Progenitor cell of endocrine pancreas (in vitro differentiated cells): ENCODE data around the gene RPP14. TPM values are rescaled to one million over a fixed set of nuclear protein-coding genes. Genes with fewer than 3 reads are reported as not detected.
A peak's percentile ranks its signal among the peaks of the same experiment; 100 is the strongest.
"Not testable (repeated sequence)": the region's sequence is repeated elsewhere in the genome, so short reads cannot be mapped to it uniquely, and the experiment has no call there.

Source experiments
- DNase-seq: peaks from one replicate; pipeline ENCODE4 v3.0.0; 2021; ENCODE audit warnings: low spot score; ENCODE audit not compliant: unreplicated experiment
- H3K27ac Mint-ChIP-seq: 2 replicates; pipeline ENCODE4 v1.8.0; 2021; ENCODE audit warnings: mild to moderate bottlenecking, moderate library complexity, mixed read lengths
- H3K27me3 Mint-ChIP-seq: 2 replicates; pipeline ENCODE4 v1.8.0; 2021; ENCODE audit warnings: mixed read lengths
- H3K36me3 Mint-ChIP-seq: 2 replicates; pipeline ENCODE4 v1.8.0; 2022; ENCODE audit warnings: mixed read lengths; ENCODE audit not compliant: insufficient read depth
- H3K4me1 Mint-ChIP-seq: 2 replicates; pipeline ENCODE4 v1.8.0; 2021; ENCODE audit warnings: low read depth, mixed read lengths
- H3K4me3 Mint-ChIP-seq: 2 replicates; pipeline ENCODE4 v1.8.0; 2021; ENCODE audit warnings: low read depth, mild to moderate bottlenecking, moderate library complexity, mixed read lengths
- H3K9me3 Mint-ChIP-seq: 2 replicates; pipeline ENCODE4 v1.8.0; 2021; ENCODE audit warnings: low read depth, mixed read lengths
- total RNA-seq: library from RNA; stranded (reverse); gene quantifications from 2 replicates; pipeline ENCODE4 v1.2.1, GENCODE V29; 2021
- TF ChIP-seq, protein P1 (sequence below): fragments of 200-600 bp; sonication (generic); IDR thresholded peaks from one replicate; pipeline ENCODE4 v1.5.0; 2021; ENCODE audit warnings: antibody characterized with exemption, mild to moderate bottlenecking; ENCODE audit not compliant: unreplicated experiment

Gene RPP14
- total RNA-seq, 1 donor from 2014 or later, result 26.0 TPM

DNA sequence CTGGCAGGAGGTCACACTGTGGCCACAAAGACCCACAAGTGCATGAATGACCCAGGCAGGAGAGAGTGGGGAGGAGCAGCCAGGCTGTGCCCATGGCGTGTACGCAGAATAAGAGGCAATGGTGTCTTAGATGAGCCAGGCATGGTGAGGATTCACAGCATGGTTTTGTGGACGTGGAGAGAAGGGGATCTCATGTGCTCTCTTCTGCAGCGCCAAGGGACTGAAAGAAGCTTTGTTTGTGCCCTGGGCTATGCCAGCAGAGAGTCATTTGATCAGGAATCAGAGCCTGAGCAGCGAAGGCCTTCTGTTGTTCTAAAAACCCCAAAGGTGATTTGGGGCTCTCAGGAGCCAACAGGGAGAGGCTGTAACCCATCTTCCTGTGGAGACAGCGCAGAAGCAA lies 18.7 kb upstream of the RPP14 start:
- TF ChIP-seq, protein P1, sequence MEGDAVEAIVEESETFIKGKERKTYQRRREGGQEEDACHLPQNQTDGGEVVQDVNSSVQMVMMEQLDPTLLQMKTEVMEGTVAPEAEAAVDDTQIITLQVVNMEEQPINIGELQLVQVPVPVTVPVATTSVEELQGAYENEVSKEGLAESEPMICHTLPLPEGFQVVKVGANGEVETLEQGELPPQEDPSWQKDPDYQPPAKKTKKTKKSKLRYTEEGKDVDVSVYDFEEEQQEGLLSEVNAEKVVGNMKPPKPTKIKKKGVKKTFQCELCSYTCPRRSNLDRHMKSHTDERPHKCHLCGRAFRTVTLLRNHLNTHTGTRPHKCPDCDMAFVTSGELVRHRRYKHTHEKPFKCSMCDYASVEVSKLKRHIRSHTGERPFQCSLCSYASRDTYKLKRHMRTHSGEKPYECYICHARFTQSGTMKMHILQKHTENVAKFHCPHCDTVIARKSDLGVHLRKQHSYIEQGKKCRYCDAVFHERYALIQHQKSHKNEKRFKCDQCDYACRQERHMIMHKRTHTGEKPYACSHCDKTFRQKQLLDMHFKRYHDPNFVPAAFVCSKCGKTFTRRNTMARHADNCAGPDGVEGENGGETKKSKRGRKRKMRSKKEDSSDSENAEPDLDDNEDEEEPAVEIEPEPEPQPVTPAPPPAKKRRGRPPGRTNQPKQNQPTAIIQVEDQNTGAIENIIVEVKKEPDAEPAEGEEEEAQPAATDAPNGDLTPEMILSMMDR, result no peak
- Mint-ChIP-seq H3K4me1 (no peaks in the 10 kb centered on the region), H3K27me3 (no peaks in the 10 kb centered on the region), H3K36me3 (peaks cover 8% of the 10 kb centered on the region), H3K4me3 (no peak overlapping the region), H3K27ac (no peak overlapping the region), H3K9me3 (no peaks in the 10 kb centered on the region)
- no peak for DNase-seq

DNA sequence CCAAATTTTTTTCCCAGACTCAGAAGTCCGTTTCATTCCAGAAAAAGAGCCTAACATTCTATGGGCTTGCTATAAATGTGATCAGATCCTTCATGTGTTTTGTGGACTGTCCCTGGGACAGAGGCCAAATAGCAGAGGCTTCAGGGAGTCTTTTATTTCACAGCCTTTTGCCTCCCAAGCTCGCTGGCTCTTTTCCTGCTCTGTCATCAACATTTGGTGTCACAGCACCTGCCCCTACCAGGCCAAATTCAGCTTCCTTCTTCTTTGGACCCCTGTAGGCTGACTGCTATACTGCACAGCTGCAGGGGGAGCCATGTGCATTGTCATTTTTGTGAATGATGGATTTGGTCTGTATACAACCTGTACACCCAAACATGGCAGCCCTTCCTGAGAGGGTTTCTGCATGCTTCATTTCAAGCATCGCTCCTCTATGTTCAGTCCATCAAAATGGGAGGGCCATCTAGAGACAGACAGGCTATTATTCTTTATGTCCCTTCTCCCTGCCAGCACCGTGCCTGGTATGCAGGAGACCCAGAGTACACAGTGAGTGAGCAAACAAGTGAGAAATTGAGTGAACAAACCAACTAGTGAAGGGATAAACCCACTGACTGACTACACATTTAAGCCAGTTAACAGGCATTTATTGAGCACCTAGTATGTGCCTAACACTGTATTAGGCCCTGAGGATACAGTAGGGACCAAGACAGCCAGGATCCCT lies 17.9 kb upstream of the RPP14 start:
- DNase-seq, result no peak
- TF ChIP-seq, protein P1, result no peak
- no peaks in the 10 kb centered on the region for H3K27me3 Mint-ChIP-seq
- no peaks in the 10 kb centered on the region for H3K9me3 Mint-ChIP-seq
- H3K4me3 Mint-ChIP-seq, result no peak overlapping the region
- H3K36me3 Mint-ChIP-seq, result peaks cover 8% of the 10 kb centered on the region
- H3K4me1 Mint-ChIP-seq, result no peaks in the 10 kb centered on the region
- peak overlapping the region; percentile 6 for H3K27ac Mint-ChIP-seq

DNA sequence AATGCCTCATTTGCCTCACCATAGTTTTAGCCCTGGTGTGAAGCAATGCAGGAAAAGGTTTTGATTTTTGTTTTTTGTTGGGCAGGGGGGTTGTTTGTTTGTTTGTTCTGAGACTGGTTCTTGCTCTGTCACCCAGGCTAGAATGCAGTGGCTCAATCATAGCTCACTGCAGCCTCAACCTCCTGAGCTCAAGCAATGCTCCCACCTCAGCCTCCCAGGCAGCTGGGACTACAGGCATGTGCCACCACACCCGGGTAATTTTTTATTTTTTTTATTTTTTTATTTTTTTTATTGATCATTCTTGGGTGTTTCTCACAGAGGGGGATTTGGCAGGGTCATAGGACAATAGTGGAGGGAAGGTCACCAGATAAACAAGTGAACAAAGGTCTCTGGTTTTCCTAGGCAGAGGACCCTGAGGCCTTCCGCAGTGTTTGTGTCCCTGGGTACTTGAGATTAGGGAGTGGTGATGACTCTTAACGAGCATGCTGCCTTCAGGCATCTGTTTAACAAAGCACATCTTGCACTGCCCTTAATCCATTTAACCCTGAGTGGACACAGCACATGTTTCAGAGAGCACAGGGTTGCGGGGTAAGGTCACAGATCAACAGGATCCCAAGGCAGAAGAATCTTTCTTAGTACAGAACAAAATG lies 17.0 kb upstream of the RPP14 start:
- not testable (repeated sequence) for H3K4me3 Mint-ChIP-seq, H3K4me1 Mint-ChIP-seq, H3K9me3 Mint-ChIP-seq, H3K27ac Mint-ChIP-seq, DNase-seq, H3K27me3 Mint-ChIP-seq, H3K36me3 Mint-ChIP-seq

DNA sequence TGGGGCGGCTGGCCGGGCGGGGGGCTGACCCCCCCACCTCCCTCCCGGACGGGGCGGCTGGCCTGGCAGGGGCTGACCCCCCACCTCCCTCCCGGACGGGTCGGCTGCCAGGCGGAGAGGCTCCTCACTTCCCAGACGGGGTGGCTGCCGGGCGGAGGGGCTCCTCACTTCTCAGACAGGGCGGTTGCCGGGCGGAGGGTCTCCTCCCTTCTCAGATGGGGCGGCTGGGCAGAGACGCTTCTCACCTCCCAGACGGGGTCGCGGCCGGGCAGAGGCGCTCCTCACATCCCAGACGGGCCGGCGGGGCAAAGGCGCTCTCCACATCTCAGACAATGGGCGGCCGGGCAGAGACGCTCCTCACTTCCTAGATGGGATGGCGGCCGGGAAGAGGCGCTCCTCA lies 15.6 kb upstream of the RPP14 start:
- not testable (repeated sequence) for H3K4me1 Mint-ChIP-seq, H3K4me3 Mint-ChIP-seq, H3K9me3 Mint-ChIP-seq, H3K27ac Mint-ChIP-seq, H3K27me3 Mint-ChIP-seq, DNase-seq
- peaks cover 11% of the 10 kb centered on the region for H3K36me3 Mint-ChIP-seq

DNA sequence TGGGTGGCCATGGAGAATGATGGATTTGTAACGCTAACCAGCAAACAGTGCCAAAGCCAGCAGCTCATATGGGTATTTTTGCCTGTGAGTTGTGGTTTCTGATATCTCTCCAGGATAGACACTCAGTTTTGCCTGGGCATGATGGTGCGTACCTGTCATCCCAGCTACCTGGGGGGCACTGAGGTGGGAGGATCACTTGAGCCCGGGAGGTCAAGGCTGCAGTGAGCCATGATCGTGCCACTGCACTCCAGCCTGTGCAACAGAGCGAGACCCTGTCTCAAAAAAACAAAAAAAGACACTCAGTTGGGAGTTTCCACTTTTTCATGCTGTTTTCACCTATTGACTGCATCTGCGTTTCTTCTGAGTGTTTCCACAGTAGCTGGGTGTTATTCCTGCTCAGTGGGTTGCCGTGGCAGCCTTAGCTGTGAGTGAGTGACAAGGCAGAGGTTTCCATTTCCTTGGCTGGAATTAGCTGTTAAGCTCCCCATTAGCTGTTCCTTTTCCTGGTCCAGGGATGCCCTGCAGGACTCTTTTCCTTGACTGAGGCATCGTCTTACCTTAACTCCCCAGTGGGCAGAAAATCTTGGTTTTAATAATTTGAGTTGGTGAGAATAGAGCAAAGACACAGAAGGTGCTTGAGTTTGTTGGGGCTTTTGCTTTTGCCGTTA lies 14.2 kb upstream of the RPP14 start:
- H3K4me1 Mint-ChIP-seq, result no peaks in the 10 kb centered on the region
- H3K27ac Mint-ChIP-seq, result no peak overlapping the region

DNA sequence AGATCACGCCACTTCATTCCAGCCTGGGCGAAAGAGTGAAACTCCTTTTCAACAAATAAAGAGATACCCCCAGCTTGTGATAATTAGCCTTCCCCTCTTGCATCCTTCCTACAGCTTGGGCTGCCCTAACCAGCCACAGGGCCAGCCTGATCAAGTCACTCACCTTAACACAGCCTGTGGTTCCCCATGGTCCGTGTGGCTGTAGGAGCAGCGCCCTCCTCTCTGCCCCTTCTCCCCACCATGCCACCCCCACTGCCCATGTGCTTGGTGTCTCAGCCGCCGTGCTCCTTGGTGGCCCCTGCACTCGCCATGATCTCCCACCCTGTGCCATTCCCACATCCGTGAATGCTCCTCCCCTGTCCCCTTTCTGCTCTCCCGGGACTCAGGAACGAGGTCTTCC lies 13.2 kb upstream of the RPP14 start:
- Mint-ChIP-seq H3K4me3 (no peak overlapping the region), H3K36me3 (peaks cover 11% of the 10 kb centered on the region), H3K27me3 (no peaks in the 10 kb centered on the region), H3K27ac (no peak overlapping the region), H3K4me1 (no peaks in the 10 kb centered on the region), H3K9me3 (no peaks in the 10 kb centered on the region)
- TF ChIP-seq, protein P1, result no peak
- no peak for DNase-seq

More for the DNA sequence above, 14.2 kb upstream of the RPP14 start:
- Mint-ChIP-seq H3K9me3 (no peaks in the 10 kb centered on the region), H3K27me3 (no peaks in the 10 kb centered on the region), H3K36me3 (peaks cover 11% of the 10 kb centered on the region), H3K4me3 (no peak overlapping the region)
- no peak for DNase-seq
- TF ChIP-seq, protein P1, result no peak
